SKM-1 (cell line): ENCODE results near the gene CYTH4.

Source experiments
- DNase-seq: peaks from one replicate; lab custom pipeline; 2025; ENCODE audit not compliant: unreplicated experiment; lab: John Stamatoyannopoulos, UW

The CYTH4 gene

GRCh38 chr22:37343863-37344734 lies 61.8 kb downstream of the CYTH4 start:
- no peak for DNase-seq

DNA sequence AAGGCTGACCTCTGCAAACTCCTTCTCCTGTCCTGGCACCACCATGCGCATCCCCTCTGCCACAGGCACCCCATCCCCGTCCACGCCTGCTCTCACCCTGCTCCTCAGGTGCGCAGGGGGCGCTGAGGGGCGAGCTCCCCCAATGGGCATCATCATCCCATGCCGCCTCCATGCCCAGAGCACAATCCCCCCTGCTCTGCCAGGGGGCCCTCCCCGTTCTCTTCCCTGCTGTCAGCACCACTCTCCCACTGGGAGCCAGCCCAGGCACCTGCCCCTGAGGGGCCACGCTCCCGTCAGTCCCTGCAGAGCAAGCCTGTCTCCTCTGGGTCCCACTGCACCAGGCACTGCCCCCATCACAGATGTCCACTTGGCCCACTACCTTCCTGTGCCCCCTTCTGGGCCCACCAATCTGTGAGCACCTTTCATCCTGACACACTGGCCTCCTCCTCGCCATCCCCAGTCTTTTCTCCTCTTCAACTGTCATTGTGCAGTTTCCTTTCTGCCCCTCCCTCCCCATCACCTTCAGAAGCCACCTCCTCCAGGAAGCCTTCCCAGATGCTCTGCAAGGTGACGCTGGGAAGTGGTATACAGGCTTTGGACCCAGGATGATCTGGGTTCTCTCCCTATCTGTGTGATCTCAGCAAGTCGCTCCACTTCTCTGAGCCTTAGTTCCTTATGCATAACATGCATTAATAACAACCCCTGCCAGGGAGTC lies 62.6 kb downstream of the CYTH4 start:
- DNase-seq, result no peak

DNA sequence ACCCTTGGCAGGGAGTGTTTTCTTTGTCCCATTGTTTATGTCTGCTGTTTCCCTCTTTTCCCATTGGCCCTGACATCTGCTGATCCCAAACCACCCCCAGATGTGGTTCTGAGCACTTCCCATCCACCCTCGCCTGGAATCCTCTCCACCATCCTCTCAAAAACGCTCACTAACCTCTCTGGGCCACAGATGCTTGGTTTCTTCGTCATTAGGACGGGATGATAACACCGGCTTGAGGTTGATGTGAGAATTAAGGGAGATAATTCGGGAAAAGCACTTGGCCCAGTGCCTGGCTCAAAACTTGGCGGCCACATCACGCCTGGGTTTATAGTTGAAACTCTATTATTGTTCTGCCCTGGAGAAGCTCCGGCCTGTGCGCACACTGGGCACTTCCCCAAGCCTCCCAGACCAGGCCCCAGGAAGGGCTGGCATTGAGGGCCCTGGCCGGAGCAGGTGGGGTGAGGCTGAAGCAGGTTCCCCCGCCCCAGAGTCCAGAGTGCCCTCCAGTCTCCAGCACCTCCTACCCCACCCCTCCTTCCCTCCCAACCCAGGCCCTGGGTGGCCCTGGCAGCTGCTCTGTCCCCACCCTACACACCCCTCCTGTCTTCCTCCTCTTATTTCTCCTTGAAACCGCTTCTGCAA lies 63.7 kb downstream of the CYTH4 start:
- DNase-seq, result no peak

GRCh38 chr22:37346505-37346895 lies 64.2 kb downstream of the CYTH4 start:
- no peak for DNase-seq

- no peak for DNase-seq
These were observed 66.9 kb downstream of the CYTH4 start for GRCh38 chr22:37349043-37349814.

DNA sequence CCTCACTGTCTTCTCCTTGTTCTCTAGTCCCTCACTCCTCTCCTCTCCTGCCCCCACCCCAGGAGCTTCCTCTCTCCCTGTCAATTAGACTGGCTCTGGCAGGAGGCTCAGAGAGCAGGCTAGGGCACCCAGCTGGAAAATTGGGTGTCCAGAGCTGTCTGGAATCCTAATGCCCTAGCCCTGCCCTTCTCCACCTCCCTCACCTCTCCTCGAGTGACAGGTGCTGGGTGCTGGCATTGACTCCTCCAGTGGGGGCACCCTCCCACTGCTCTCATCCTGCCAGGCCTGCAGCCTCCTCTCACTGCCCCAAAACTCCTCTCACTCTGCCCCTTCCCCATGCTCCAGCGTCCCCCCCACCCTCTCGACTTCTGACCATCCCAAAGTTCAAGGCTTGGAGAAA lies 68.9 kb downstream of the CYTH4 start:
- DNase-seq, result no peak

DNA sequence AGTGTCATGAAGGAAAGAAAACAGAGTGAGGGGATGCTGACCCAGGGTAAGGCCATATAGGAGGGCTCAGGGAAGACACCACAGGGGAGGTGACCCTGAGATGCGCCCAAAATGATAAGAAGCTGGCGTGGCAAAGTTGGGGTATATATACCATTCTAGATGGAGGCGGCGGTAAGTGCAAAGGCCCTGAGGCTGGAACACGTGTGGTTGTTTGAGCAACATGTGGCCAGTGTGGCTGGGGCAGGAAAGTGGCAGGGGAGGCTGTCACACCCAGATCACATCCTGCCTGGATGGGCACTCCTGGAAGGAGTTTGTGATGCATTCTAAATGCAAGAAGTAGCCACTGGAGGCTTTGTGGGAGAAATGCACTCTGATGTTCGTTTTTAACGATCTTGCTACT lies 70.2 kb downstream of the CYTH4 start:
- no peak for DNase-seq

GRCh38 chr22:37353839-37354238 lies 71.5 kb downstream of the CYTH4 start:
- DNase-seq, result no peak

GRCh38 chr22:37354261-37354660 lies 72.0 kb downstream of the CYTH4 start:
- no peak for DNase-seq

DNA sequence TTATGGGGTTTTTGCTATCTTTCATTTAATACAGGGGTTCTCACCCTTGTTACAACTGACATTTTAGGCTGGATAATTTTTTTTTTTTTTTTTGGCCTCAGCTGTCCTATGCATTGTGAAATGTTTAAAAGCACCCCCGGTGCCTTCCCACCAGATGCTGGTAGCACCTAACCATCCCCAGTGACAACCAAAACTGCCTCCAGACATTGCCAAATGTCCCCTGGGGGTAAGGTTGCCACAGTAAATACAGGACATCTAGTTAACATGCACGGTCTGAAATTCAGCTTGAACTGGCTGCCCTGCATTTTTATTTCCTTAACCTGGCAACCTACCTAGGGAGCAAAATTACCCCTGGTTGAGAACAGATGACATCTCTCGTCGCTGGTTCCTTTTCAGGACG lies 72.4 kb downstream of the CYTH4 start:
- DNase-seq, result no peak

GRCh38 chr22:37355174-37355573 lies 72.9 kb downstream of the CYTH4 start:
- no peak for DNase-seq

- no peak for DNase-seq
These were observed 74.6 kb downstream of the CYTH4 start for GRCh38 chr22:37356922-37357321.

DNA sequence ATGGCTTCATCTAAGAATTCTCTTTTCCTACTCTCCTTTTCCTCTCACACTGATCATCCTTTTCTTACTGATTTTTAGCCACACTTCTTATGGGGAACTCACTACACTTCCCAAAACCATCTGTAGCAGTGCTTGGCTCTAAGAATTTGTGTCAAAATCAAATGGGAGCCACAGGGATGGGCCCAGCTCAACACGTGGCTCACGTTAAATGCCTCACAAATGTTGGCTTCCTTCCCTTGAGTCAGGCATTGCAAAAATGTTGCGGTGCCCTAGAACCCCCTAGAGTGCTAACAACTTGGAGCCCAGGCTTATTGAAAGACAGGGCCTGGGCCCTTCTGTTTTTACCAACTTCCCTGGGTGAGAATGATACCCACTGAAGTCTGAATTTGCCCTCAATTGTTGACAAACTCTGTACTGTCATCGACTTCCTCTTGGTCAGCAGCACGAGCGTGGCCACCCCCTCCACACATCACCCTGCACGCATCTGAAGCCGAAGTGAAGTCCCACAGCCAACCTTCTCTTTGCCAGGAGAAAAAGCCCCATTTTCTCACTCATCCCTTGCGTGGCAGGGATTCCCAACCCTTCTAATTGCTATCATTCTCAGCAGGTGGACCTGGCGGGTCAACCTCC lies 75.3 kb downstream of the CYTH4 start:
- no peak for DNase-seq

- DNase-seq, result no peak
These were observed 76.1 kb downstream of the CYTH4 start for GRCh38 chr22:37358386-37358785.

DNA sequence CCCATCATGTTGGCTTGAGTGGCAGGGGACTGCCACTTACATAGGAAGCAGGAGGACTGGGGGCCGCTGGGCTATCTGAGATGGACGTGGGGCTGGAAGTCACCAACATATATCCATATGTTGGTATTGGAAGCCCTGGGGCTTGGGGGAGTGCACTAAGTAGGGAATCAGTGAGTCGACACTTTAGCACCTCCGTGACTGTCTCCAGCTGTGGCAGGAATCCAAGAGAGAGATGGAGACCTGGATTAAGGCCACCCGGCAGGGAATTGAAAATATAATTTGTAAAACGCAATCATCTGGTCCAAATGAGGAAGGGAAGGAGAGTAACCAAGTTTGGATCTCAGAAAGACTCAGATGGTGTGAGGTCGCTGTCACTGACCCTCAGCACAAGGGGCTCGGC lies 76.6 kb downstream of the CYTH4 start:
- no peak for DNase-seq

DNA sequence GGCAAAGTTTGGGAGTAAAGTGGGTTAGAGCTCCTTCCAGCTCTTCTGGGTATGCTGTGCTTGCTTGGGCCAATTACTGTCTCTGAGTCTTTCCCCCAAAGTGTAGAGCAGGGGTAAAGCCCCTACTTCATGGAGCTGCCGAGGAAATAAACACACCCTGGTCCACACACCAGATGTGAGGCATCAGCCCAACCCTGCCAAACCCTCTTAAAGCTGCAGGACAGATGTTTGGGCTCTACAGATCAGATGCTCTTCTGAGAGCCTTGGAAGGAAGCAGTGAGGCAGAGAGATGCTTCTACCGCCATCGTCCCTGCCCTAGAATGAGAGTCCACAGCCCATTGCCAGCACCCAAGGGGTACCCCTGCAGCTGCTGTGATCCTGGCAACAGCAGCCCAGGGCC lies 80.3 kb downstream of the CYTH4 start:
- DNase-seq, result no peak

- DNase-seq, result no peak
These were observed 81.1 kb downstream of the CYTH4 start for GRCh38 chr22:37363261-37363992.
